Epithelial cell of prostate (primary cell): ENCODE data around the gene KCND3.

Experiments used
- DNase-seq: peaks from one replicate; pipeline ENCODE4 v3.0.0-alpha.2; 2011; ENCODE audit warnings: low read depth, low spot score
- H3K27ac ChIP-seq: fragments of 450-650 bp; 2 replicates; pipeline ENCODE4 v1.5.1; 2017; ENCODE audit warnings: mild to moderate bottlenecking

Gene KCND3

GRCh38 chr1:111989531-111990025, at the start of gene KCND3:
Gene KCND3 (minus strand): TSS chr1:111989668.
- no peak for DNase-seq
- no peak within 1 kb of the TSS for H3K27ac ChIP-seq

GRCh38 chr1:112034277-112034676, 44.8 kb upstream of the KCND3 start:
- H3K27ac ChIP-seq = no peak overlapping the region
- DNase-seq = no peak

GRCh38 chr1:112033439-112034120, 44.1 kb upstream of the KCND3 start:
- no peak for DNase-seq
- no peak overlapping the region for H3K27ac ChIP-seq

GRCh38 chr1:112030157-112030556, 40.7 kb upstream of the KCND3 start:
- no peak for DNase-seq

GRCh38 chr1:112027696-112028095, 38.2 kb upstream of the KCND3 start:
- no peak for DNase-seq
- no peak overlapping the region for H3K27ac ChIP-seq

More at GRCh38 chr1:112030157-112030556, 40.7 kb upstream of the KCND3 start:
- no peak overlapping the region for H3K27ac ChIP-seq

GRCh38 chr1:112026501-112026900, 37.0 kb upstream of the KCND3 start:
- no peak for DNase-seq
- H3K27ac ChIP-seq = no peak overlapping the region

- no peak overlapping the region for H3K27ac ChIP-seq
- no peak for DNase-seq
These were observed 36.5 kb upstream of the KCND3 start for GRCh38 chr1:112026016-112026415.

- DNase-seq = no peak
- H3K27ac ChIP-seq = no peak overlapping the region
These were observed 31.8 kb upstream of the KCND3 start for GRCh38 chr1:112021263-112021662.

- DNase-seq = no peak
- H3K27ac ChIP-seq = no peak overlapping the region
These were observed 27.7 kb upstream of the KCND3 start for GRCh38 chr1:112017183-112017582.

- H3K27ac ChIP-seq = no peak overlapping the region
- no peak for DNase-seq
These were observed 23.4 kb upstream of the KCND3 start for GRCh38 chr1:112012823-112013222.

- no peak overlapping the region for H3K27ac ChIP-seq
- DNase-seq = peak; percentile 20
These were observed 21.7 kb upstream of the KCND3 start for GRCh38 chr1:112011202-112011601.

GRCh38 chr1:112007169-112007568, 17.7 kb upstream of the KCND3 start:
- no peak overlapping the region for H3K27ac ChIP-seq
- no peak for DNase-seq

- DNase-seq = no peak
These were observed 17.1 kb upstream of the KCND3 start for GRCh38 chr1:112006416-112007025.

GRCh38 chr1:112004076-112004475, 14.6 kb upstream of the KCND3 start:
- H3K27ac ChIP-seq = no peak overlapping the region

More at GRCh38 chr1:112006416-112007025, 17.1 kb upstream of the KCND3 start:
- no peak overlapping the region for H3K27ac ChIP-seq

GRCh38 chr1:112002514-112002913, 13.0 kb upstream of the KCND3 start:
- no peak overlapping the region for H3K27ac ChIP-seq
- no peak for DNase-seq

More at GRCh38 chr1:112004076-112004475, 14.6 kb upstream of the KCND3 start:
- no peak for DNase-seq

- no peak for DNase-seq
- H3K27ac ChIP-seq = no peak overlapping the region
These were observed 12.0 kb upstream of the KCND3 start for GRCh38 chr1:112001436-112001835.

GRCh38 chr1:112000048-112000447, 10.6 kb upstream of the KCND3 start:
- H3K27ac ChIP-seq = no peak overlapping the region
- DNase-seq = no peak

- no peak for DNase-seq
- no peak overlapping the region for H3K27ac ChIP-seq
These were observed 8.9 kb upstream of the KCND3 start for GRCh38 chr1:111998332-111998731.

- DNase-seq = no peak
- H3K27ac ChIP-seq = no peak overlapping the region
These were observed 3.0 kb upstream of the KCND3 start for GRCh38 chr1:111992476-111992875.

- H3K27ac ChIP-seq = no peak overlapping the region
- DNase-seq = peak; percentile 16
These were observed 1.6 kb upstream of the KCND3 start for GRCh38 chr1:111990878-111991718.
